Suprapubic skin (tissue), 3 donors: ENCODE measurements around the gene OR2AT4.

Experiments
- POLR2A ChIP-seq, 2 donors: fragments of 450-650 bp; IDR thresholded peaks; one replicate each; pipeline ENCODE4 v1.6.1; 2017; ENCODE audit warnings: antibody characterized with exemption in 2 of 2, mild to moderate bottlenecking in 2 of 2, moderate library complexity in 2 of 2
- TF ChIP-seq, protein P1 (sequence below), 2 donors: fragments of 200-600 bp in 1 of 2; fragments of 450-650 bp in 1 of 2; sonication (generic) in 1 of 2; IDR thresholded peaks; one replicate each; pipeline ENCODE4 v1.5.1; 2016 to 2019; ENCODE audit warnings: antibody characterized with exemption in 2 of 2, mild to moderate bottlenecking in 1 of 2, moderate library complexity in 1 of 2

DNA sequence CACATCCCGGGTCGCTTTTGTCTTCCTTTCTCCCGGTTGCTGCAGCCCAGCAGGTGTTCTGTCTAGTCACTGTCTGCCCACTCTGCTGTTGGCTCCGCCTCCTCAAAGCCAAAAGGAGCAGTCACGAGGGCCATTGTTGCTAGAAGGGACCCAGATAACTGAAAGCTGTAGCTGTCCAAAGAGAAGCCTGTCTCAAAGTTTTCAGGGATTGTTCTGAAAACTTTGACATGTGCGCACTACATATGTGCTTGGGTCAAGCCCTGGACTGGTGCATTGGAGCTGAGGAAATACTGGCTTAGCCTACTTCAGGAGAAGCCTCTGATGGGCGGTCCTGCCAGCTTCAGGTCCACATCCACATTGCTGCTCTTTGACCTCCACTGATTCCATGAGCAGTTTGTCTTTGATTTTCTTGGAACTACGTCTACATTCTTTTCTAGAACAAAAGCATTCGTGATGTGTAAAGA lies 8.8 kb upstream of the OR2AT4 start:
- TF ChIP-seq, protein P1, sequence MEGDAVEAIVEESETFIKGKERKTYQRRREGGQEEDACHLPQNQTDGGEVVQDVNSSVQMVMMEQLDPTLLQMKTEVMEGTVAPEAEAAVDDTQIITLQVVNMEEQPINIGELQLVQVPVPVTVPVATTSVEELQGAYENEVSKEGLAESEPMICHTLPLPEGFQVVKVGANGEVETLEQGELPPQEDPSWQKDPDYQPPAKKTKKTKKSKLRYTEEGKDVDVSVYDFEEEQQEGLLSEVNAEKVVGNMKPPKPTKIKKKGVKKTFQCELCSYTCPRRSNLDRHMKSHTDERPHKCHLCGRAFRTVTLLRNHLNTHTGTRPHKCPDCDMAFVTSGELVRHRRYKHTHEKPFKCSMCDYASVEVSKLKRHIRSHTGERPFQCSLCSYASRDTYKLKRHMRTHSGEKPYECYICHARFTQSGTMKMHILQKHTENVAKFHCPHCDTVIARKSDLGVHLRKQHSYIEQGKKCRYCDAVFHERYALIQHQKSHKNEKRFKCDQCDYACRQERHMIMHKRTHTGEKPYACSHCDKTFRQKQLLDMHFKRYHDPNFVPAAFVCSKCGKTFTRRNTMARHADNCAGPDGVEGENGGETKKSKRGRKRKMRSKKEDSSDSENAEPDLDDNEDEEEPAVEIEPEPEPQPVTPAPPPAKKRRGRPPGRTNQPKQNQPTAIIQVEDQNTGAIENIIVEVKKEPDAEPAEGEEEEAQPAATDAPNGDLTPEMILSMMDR (IDR thresholded peaks at IDR 0.05) = no peak
- no peak for TF ChIP-seq POLR2A (IDR thresholded peaks at IDR 0.05)
